ELR (cell line): ENCODE measurements around the gene AKAP12.
"Not testable (repeated sequence)": the region's sequence is repeated elsewhere in the genome, so short reads cannot be mapped to it uniquely, and the experiment has no call there.

Source experiments
- DNase-seq: peaks from one replicate; pipeline ENCODE4 v3.0.0-alpha.2; 2015; ENCODE audit warnings: low read depth

AKAP12 gene

GRCh38 chr6:151313066-151313491 is 73.3 kb downstream of the AKAP12 start:
- no peak for DNase-seq

- not testable (repeated sequence) for DNase-seq
Measured at GRCh38 chr6:151315661-151316060, 75.9 kb downstream of the AKAP12 start.

DNA sequence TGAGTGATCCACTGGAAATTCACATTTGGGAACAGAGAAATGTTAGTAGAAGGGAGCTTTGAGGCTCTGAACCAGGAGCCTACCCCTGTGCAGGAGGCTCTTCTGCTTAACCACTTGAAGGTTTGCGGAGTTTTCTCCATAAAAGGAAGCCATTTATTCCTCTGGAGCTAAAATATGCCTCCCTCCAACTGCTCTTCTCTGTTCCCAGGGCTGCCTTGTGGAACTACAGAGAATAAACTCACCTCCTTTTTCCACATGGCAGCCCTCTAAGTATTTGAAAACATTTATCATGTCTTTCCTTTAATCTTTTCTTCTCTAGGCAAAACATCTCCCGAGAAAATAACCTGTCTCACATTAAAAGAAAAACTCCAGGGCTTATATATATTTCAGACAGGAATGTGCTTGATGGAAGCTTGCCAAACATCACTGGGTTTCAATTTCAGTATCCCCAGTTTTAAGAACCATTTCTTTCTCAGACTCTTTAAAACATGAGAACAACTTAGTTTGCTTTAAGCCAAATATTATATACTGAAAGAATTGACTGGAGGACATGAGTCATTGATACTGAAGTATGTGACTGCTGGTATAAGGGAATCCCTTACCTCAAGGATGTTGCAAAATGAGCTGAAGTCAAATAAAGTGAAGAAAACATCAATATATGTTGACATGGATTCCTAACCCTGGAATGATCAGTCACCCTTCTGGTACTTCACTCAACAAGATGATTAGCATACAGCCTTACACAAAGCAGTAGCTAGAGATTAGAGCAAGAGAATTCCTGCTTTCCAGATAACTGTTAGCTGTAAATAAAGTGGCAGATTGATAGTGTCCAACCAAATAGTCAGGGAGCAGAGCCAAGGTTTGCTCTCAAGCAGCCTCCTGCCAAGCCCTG is 77.6 kb downstream of the AKAP12 start:
- DNase-seq: peak; percentile 70

DNA sequence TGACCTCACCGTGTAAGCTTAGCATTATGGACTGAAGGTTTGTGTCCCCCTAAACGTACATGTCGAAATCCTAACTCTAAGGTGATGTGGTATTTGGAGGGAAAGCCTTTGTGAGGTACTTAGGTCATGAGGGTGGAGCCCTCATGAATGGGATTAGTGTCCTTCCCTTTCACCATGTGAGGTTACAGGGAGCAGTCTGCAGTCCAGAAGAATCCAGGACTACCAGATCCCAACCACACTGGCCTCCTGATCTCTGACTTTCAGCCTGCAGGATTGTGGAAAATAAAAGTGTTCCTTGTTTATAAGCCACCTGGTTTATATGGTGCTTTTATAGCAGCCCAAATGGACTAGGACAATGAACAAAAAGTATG is 78.2 kb downstream of the AKAP12 start:
- no peak for DNase-seq

DNA sequence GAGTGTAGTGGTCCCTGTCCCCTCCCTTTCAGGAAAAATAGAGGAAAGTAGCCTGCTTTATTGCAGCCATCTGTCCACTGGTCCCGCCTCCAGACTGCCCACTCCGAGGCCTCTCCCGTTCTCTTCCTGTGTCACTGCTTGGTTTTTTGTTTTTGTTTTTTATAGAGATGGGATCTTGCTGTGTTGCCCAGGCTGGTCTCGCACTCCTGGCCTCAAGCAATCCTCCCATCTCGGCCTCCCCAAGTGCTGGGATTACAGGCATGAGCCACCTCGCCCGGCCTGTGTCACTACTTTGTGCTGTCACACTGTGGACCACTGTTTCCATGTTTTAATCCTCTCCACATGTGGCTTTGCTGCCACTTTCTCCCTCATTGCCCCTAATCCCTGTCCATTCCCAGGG is 80.4 kb downstream of the AKAP12 start:
- DNase-seq: no peak

DNA sequence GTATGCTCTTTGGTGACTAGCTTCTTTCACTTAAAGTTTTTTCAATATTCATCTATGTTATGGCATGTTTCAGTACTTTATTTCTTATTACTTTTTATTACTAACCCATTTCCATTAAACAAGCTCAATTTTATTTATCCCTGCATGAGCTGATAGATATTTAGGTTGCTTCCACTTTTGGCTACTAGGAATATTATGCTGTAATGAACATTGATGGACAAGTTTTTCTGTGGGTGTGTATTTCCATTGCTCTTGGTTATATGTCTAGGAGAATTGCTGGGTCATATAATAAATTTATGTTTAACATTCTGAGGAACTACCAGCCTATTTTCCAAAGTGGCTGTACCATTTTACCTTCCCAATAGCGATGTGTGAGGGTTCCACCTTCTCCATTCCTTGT is 81.7 kb downstream of the AKAP12 start:
- DNase-seq: no peak

- peak; percentile 12 for DNase-seq
Measured at GRCh38 chr6:151322570-151322969, 82.8 kb downstream of the AKAP12 start.

DNA sequence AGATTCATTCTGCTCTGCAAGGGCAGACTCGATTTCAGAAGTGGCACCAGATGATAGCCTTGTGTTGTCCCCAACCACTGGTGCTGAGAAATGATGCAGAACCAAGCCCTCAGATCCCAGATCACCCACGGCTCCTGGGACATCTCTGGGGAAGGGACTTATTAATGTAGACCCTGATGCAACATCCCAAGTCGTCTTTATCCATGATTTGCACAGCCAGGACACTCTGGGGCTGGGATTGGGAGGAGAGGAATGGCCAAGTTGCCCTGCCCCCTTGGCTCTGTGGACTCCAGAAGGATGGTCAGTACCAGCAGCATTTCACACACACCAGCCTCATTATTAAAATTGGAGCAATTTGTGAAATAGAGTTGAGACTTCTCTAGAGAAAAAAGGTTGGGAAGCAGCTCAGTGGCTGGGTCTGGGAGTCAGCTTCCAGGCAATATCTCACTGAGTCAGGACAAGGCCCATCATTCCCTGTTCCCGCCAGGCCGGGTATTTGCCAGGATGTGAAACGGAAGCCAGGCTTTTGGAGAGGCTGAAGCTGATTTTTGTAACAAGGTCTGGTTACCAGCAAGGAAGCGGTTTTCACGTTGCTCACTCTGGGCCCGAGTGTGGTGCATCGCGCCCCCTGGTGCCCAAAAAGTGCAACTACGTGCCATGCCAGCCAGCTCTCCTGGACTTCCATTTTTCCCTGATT is 84.2 kb downstream of the AKAP12 start:
- peak; percentile 94 for DNase-seq

- DNase-seq: no peak
Measured at GRCh38 chr6:151324488-151324825, 84.7 kb downstream of the AKAP12 start.

- peak; percentile 89 for DNase-seq
Measured at GRCh38 chr6:151325075-151326050, 85.6 kb downstream of the AKAP12 start.

GRCh38 chr6:151326116-151326825 is 86.5 kb downstream of the AKAP12 start:
- no peak for DNase-seq

- DNase-seq: no peak
Measured at GRCh38 chr6:151327101-151327500, 87.3 kb downstream of the AKAP12 start.

GRCh38 chr6:151330130-151330696 is 90.4 kb downstream of the AKAP12 start:
- peak; percentile 19 for DNase-seq

DNA sequence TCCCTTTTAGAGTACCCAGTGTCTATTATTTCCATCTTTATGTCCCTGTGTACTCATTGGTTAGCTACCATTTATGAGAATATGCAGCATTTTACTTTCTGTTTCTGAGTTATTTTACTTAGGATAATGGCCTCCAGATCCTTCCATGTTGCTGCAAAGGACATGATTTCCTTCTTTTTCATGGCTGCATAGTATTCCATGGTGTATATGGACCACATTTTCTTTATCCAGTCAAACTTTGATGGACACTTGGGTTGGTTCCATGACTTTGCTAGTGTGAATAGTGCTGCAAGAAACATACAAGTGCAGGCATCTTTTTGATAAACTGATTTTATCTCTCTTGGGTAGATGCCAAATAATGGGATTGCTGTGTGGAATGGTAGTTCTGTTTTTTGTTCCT is 96.2 kb downstream of the AKAP12 start:
- DNase-seq: no peak

- no peak for DNase-seq
Measured at GRCh38 chr6:151338651-151339200, 99.0 kb downstream of the AKAP12 start.

DNA sequence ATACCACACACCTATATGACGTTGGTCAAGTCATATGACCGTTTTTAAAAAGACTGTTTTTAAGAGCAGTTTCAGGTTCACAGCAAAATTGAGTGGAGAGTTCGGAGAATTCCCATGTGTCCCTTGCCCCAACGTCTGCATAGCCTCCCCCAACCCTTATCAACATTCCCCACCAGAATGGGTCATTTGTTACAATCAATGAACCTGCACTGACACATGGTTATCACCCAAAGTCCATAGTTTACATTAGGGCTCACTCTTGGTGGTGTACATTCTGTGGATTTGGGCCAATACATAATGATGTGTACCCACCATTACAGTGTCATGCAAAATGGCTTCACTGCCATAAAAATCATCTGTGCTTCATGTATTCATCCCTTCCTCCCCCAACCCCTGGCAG is 99.6 kb downstream of the AKAP12 start:
- no peak for DNase-seq

GRCh38 chr6:151340219-151340978 is 100.6 kb downstream of the AKAP12 start:
- no peak for DNase-seq

- DNase-seq: no peak
Measured at GRCh38 chr6:151341476-151342195, 101.9 kb downstream of the AKAP12 start.

DNA sequence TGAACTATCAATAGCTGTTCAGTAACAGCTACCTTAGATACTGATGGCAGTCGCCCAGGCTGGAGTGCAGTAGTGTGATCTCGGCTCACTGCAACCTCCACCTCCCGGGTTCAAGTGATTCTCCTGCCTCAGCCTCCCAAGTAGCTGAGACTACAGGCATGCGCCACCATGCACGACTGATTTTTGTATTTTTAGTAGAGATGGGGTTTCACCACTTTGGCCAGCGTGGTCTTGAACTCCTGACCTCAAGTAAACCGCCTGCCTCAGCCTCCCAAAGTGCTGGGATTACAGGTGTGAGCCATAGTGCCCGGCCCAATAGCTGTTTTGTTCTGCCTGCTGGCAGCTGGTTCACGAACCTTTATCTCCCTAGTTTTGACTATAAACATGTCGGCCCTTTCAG is 103.0 kb downstream of the AKAP12 start:
- not testable (repeated sequence) for DNase-seq
